CD4-positive, alpha-beta T cell treated with Interleukin-21 for 1 hour (primary cell): ENCODE data around the gene NDUFS8.

ENCODE experiments used
- DNase-seq: peaks from one replicate; pipeline ENCODE4 v3.0.0-alpha.2; 2020

The NDUFS8 gene

DNA sequence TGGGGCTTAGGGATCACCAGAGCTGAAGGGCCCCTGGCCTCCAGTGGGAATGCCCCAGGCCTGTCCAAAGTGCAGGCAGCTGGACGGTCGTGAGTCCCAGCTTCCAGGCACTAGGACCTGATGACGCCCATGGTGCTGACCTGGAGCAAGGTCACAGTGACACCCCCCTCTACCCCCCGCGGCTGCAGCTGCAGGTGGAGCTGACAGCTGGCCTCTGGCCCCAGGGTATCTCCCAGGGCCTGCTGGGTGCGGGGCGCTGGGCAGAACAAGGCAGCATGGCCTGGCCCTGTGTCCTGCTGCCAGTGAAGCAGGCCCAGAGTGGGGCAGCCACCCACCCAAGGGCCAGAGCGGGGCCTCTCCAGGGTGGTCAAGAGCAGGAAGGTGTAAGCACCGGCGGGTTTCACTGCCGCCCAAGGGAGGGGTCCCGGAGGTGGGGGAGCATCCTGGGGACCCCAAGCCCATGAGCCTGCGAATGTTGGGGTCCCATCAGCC lies 7.8 kb downstream of the NDUFS8 start:
- DNase-seq: no peak

DNA sequence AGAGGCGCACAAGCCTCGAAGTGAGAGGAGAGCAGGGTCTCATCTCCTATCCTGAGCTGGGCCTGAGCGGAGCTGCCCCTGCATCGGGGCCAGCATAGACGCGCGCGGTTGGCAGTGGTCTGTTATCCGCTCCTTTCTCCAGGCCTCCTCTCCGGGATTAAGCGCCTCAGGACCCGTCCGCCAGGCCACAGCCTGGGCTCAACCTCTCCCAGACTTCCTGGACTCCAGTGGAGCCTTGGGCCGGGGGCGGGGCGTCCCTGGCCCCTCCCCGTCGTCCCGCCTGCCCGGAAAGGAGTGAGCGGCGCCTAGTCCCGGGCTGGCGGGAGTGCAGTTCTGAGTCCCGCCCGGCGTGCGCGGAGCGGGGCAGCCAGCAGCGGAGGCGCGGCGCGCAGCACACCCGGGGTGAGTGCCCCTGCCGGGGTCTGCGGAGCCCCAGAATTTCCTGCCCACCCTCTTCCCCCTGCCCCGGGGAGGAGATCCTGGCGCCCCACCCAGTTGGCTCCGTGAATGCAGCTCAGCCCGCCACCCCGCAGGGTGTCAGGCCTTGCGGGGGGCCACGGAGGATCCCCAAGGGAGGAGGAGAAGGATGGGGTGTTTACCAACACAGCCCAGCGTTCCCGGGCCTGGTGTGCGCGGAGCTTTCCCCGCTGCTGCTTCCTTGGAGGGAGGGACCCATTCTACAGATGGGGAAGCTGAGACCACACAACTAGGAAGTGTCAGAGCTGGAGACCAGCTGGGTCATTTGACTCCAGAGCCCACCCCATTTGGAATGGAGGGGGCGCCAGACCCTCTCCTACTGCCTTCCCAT lies 8.4 kb downstream of the NDUFS8 start, which contains the start of gene TCIRG1:
Gene TCIRG1, plus strand, starts transcription at position 308 of the 808 bp plus-strand sequence. CDS start 2,247 bp downstream, outside the sequence.
- peak; percentile 59 for DNase-seq

DNA sequence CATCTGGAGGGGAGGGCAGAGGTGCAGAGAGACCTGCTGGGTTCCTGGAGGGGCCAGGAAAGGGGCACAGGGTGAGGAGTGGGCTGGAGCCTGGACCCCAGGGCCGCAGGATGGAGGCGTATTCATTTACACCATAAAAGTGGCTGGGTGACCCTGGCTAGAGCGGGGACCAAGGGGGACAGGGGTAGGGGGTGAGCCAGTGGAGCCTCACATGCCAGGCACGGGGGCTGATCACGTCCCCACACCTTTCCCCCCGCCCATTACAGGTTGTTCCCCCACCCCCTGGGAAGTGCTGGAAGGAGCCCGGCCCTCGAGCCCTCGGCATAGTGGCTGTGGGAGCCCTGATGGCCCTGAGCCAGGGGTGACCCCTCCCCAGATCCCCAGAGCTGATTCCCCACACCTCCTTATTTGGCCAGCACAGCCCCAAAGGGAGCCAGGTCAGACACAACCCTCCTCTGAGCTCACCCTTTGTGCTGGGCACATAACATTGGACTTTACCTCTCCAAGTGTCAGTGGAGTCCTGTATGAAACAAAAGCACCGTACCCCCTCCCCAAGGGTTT lies 9.1 kb downstream of the NDUFS8 start:
- no peak for DNase-seq

DNA sequence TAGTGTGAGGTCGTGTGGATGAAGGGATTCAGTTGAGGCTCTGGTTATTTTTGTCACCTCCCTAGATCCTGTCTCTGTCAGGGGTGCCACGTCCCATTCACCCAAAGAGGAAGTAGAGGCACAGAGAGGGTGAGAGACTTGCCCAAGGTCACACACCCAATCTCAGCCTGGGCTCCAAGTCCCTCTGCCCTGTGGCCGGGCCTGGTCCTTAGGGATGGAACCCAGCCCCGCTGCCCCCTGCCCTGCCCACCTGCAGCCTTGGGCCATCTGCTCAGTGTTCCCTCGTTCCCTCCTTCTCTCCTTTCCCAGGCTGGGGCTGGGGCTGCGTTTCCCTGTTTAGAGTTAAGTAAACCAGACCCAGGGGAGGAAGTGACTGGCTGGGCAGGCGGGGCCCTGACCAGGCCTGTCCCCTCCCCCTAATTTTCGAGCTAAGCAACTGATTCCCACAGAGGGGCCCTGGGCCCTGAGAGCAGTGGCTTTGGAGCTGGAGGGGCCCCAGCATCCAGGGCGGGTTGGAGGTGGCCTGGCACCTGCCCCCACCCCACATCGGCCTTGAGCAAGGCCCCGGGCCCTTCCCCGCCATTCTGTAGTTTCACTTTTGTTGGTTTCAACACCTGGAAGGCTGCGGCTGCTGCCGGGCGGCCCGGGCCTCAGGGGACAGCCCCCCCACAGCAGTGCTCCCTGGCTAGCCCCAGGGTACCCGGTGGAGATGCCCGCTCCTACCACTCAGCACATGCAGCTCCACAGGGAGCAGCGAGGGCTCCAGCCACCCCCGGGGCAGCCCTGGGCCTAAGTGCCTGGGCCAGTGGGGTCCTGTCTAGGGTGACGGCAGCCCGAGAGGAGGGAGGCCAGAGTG lies 9.8 kb downstream of the NDUFS8 start:
- DNase-seq: peak; percentile 56

DNA sequence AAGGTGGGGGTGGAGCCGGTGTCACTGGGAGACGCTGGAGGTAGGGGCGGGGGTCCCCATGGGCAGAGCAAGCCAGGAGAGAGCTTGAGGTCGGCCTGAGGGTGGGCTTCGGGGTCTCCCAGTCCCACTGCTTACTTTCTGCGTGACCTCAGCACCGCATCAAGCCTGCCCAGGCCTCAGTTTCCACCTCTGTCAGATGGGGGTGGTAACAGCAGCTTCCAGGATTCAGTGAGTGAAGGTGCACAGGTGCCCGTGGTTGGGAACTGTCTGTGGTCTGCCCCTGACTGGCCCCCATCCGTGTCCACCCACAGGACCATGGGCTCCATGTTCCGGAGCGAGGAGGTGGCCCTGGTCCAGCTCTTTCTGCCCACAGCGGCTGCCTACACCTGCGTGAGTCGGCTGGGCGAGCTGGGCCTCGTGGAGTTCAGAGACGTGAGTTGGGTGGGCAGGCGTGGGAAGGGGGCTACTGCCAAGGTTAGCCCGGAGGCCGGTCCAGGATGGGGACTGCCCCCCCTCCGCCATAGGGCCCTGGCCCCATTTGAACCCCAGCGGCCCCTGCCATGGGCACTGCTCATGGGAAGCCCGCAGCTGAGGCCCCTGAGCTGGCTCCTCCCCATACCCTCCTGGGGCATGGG lies 10.6 kb downstream of the NDUFS8 start:
- DNase-seq: no peak

DNA sequence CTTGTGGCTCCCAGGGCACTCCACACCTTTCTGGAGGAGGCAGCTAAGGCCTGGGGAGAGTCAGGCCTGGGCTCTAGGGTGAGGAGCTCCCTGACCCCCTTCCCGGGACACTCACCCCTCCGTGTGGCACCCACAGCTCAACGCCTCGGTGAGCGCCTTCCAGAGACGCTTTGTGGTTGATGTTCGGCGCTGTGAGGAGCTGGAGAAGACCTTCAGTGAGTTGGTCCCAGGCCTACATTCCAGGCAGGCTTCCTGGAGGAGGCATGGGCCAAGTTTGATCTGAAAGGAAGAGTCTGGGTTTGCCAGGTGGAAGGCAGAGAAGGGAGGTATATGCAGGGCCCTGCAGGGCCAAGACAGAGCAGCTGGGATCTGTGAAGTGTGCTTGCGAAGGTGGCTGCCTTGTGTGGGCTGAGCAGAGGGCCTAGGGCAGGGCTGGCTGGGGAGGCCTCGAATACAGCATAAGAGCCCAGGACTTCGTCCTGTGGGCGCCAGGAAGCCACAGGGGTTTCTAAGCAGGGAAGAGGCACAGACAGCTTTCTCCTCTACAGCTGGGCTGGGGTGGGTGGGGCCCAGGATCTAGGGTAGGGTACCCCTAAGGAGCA lies 11.2 kb downstream of the NDUFS8 start:
- DNase-seq: no peak

DNA sequence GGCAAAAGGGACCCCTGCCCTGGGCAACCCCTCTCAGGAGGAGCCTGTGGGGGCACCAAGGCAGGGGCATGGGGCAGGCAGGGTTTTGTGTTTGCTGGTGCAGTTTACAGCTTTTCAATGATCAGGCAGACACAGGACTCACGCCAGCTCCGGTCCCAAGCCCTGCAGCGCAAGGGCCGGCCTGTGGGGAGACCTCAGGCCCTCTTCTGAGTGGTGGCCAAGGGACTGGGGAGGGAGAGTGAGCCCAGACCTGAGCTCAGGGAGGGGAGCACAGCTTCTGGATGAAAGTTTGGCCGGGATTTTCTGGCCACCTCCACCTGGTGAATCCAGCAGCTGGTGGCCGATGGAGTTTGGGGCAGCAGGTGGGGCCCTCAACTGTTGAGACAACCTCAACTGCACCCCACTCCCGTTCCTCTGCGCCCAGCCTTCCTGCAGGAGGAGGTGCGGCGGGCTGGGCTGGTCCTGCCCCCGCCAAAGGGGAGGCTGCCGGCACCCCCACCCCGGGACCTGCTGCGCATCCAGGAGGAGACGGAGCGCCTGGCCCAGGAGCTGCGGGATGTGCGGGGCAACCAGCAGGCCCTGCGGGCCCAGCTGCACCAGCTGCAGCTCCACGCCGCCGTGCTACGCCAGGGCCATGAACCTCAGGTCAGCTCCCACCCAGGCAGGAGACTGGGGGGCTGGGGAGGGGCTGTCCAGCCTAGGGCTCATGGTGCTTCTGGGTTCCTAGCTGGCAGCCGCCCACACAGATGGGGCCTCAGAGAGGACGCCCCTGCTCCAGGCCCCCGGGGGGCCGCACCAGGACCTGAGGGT lies 11.9 kb downstream of the NDUFS8 start:
- DNase-seq: no peak

DNA sequence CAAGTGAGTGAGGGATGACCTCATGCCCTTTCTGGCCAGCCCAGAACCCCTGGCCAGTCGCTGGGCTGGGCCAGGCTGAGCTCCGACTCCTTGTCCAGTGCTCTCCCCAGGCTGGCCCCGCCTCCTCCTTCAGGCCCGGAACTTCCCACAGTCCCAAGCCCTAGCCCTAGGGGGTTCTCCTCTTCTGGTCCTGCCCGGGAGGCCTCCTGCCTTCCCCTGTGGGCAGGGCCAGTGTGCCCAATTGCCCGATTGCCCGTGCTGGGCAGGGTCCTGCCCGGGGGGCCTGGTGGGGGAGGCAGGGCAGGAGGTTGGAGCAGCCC lies 12.5 kb downstream of the NDUFS8 start:
- DNase-seq: no peak

DNA sequence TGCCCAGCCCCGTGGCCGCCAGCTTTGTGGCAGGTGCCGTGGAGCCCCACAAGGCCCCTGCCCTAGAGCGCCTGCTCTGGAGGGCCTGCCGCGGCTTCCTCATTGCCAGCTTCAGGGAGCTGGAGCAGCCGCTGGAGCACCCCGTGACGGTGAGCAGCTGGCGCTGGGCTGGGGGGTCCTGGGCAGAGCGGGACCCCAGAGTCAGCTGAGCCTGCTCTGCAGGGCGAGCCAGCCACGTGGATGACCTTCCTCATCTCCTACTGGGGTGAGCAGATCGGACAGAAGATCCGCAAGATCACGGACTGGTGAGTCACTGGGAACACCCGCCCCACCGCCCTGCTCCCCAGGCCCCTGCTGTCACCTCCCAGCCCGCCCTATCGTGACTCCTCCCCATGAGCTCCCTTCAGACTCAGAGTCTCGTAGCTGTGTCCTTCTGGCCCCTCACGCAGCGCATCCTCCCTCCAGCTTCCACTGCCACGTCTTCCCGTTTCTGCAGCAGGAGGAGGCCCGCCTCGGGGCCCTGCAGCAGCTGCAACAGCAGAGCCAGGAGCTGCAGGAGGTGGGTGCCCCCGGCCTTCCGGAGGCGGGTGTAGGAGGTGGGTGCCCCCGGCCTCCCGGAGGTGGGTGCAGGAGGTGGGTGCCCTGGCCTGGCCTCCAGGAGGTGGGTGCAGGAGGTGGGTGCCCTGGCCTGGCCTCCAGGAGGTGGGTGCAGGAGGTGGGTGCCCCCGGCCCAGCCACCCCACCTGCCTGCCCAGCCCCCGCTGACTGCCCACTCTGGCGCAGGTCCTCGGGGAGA lies 13.1 kb downstream of the NDUFS8 start:
- DNase-seq: no peak

DNA sequence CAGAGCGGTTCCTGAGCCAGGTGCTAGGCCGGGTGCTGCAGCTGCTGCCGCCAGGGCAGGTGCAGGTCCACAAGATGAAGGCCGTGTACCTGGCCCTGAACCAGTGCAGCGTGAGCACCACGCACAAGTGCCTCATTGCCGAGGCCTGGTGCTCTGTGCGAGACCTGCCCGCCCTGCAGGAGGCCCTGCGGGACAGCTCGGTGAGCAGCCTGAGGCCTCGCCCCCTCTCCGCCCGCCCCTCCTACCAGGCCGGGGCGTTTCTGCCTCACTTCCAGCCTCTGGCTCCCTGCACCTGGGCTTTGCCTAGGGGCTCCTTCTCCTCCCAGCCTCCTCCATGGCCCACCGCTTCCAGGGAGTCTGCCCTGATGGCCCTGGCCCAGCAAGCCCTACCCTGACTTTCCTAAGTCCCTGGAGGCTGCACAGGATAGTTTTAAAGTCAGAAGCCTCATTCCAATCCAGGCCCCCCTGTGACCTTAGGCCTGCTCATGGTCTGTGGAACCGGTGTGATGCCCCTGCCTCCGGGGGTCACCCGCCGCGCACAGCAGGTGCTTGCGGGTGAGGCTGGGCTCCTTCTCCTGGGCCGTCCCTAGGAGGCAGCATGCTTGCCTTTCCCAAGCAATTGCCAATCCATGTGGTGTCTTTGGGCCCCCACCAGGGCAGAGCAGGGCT lies 13.8 kb downstream of the NDUFS8 start:
- no peak for DNase-seq

DNA sequence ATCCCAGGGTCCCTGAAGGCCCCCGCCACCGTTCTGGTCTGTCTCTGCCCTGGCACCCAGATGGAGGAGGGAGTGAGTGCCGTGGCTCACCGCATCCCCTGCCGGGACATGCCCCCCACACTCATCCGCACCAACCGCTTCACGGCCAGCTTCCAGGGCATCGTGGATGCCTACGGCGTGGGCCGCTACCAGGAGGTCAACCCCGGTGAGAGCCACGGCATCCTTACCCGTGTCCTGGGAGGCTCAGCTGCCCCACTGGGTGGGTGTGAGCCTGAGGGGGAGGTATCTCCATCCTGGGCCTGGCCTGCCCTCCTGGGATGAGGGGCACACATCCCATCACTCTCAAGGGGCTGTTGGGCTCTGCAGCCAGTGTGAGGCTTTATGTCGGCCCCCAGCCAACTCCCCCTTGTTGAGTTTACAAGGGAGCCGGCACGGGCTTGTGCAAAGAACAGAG lies 14.4 kb downstream of the NDUFS8 start:
- no peak for DNase-seq

DNA sequence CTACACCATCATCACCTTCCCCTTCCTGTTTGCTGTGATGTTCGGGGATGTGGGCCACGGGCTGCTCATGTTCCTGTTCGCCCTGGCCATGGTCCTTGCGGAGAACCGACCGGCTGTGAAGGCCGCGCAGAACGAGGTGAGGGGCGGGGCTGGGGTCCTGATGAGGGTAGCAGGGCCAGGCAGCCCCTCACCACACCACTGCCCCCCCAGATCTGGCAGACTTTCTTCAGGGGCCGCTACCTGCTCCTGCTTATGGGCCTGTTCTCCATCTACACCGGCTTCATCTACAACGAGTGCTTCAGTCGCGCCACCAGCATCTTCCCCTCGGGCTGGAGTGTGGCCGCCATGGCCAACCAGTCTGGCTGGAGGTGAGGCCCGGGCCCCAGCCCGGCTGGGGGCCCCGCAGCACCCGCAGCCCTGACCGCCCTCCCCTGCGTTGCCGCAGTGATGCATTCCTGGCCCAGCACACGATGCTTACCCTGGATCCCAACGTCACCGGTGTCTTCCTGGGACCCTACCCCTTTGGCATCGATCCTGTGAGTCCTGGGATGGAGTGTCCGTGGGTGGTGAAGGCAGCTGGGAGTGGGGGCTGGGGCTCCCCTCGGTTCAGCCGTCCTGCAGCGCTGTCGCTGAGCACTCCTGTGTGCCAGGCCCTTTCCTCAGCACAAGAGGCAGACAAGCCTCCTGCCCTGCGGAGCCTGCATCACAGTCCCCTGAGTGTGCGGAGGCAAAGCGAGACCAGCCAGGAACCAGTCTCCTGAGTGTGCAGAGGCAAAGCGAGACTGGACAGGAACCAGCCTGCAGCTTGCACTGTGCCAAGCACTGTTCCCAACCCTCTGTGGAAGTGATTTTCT lies 17.2 kb downstream of the NDUFS8 start:
- DNase-seq: no peak

DNA sequence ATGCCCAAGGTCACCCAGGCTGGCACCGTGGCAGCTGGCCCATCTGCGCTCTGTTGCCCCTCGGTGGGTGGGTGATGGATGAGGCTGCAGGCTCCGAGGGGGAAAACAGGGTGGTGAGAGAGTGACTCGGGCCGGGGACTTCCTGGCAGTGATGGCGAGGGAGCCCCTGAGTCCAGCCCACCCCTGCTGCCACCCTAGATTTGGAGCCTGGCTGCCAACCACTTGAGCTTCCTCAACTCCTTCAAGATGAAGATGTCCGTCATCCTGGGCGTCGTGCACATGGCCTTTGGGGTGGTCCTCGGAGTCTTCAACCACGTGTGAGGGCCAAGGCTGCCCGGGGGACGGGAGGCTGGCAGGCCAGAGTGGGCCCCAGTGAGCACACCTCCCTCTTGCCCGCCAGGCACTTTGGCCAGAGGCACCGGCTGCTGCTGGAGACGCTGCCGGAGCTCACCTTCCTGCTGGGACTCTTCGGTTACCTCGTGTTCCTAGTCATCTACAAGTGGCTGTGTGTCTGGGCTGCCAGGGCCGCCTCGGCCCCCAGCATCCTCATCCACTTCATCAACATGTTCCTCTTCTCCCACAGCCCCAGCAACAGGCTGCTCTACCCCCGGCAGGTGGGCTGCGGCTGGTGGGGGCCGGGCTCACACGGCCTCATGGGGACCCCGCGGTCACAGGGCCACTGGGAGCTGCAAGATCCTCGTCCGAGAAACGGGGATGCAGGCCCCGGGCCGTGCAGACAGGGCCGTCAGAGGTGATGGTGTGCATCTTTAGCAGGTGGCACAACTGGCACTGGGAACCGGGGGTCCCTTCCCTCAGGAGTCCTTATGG lies 18.4 kb downstream of the NDUFS8 start:
- no peak for DNase-seq

DNA sequence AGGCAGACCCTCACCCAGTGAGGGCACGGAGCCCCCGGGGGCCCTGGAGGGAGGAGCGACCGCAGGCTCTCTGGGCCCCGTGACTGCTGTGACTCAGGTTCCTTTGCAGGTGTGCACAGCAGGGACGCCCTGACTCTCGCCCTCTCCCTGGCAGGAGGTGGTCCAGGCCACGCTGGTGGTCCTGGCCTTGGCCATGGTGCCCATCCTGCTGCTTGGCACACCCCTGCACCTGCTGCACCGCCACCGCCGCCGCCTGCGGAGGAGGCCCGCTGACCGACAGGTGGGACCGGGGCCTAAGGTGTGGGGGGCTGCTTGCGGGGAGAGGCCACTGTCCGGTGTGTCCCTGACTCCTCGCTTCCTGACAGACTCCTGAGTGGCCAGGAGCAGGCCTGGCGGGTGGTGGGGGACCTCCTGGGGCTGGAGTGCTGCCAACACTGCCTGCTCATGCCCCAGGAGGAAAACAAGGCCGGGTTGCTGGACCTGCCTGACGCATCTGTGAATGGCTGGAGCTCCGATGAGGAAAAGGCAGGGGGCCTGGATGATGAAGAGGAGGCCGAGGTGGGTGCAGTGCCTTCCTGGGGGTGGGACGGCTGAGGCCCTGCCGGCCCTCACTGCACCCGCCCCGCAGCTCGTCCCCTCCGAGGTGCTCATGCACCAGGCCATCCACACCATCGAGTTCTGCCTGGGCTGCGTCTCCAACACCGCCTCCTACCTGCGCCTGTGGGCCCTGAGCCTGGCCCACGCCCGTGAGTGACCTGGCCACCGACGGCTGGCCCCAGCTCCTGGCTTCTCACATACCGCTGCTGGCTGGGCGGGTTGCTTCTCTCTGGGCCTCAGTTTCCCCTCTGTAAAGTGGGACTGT lies 19.3 kb downstream of the NDUFS8 start:
- no peak for DNase-seq

DNA sequence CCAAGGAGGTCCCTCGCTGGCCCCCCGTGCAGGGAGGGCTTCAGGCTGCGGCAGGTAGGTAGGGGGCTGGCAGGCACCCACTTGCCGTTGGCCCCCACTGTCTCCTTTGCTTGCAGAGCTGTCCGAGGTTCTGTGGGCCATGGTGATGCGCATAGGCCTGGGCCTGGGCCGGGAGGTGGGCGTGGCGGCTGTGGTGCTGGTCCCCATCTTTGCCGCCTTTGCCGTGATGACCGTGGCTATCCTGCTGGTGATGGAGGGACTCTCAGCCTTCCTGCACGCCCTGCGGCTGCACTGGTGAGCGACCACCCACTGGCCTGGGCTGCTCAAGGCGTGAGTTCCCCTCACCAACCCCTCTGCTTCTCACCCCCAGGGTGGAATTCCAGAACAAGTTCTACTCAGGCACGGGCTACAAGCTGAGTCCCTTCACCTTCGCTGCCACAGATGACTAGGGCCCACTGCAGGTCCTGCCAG lies 19.9 kb downstream of the NDUFS8 start:
- DNase-seq: no peak

DNA sequence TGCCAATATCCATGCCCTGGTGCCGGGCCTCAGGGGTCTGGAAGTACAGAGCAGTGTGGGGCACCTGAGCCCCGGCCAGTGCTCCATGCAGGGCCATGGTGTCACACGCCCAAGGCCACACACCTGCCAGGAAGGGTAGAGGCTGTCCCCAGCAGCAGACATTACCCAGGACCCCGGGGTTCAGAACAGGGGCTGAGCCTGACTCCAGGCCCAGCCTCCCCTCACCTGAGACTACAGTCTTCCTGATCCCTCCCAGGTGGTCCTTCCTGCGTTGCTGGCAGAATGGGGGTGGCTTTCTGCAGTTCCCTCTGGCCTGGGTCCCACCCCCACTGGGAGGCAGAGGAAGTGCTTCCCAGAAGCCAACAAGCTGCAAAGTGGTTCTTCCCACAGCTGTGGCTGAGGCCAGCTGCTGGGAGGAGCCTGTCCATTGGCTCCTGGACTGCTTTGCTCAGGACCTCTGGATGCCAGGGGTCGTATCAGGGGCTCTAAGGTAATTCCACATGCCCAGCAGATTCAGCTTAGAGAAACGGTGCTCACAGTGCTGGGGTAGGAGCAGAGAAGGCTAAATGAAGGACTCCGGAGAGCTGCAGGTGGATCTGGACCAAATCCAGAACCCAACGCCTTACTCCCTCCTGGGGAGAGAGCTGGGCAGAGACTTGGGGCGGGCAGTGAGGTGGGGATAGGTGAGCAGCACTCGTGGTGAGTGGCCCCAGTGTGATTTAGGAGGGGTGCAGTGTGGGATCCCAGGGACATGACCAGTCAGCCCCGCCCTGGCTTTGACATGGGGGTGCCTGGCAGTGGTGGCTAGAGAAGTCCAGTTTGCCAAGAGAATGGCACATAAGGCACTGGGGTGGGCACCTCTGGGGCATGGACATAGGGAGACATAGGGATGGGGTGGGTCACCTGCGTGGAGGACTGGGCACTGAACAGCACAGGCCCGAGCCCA lies 21.0 kb downstream of the NDUFS8 start:
- no peak for DNase-seq
